GM12864 (cell line): ENCODE results near the gene COPE.
"Not testable (repeated sequence)": the region's sequence is repeated elsewhere in the genome, so short reads cannot be mapped to it uniquely, and the experiment has no call there.

Experiments used
- DNase-seq: peaks from one replicate; pipeline ENCODE4 v3.0.0-alpha.2; 2011; ENCODE audit warnings: low read depth
- H3K4me3 ChIP-seq: 2 replicates; pipeline ENCODE4 v1.5.1; 2011; ENCODE audit warnings: mild to moderate bottlenecking, low read depth, low read length, control low read depth
- CTCF ChIP-seq: IDR thresholded peaks from 2 replicates; pipeline ENCODE4 v1.5.1; 2011; ENCODE audit warnings: low read depth, mild to moderate bottlenecking, moderate library complexity, low read length, control low read depth, inconsistent platforms; ENCODE audit errors: missing control alignments

The COPE gene

GRCh38 chr19:18906605-18907519, 12.3 kb downstream of the COPE start:
- DNase-seq: no peak
- TF ChIP-seq CTCF: no peak
- H3K4me3 ChIP-seq: no peak overlapping the region

- TF ChIP-seq CTCF: no peak
These were observed 13.5 kb downstream of the COPE start for GRCh38 chr19:18905513-18906236.

GRCh38 chr19:18905058-18905456, 14.1 kb downstream of the COPE start:
- no peak for TF ChIP-seq CTCF
- H3K4me3 ChIP-seq: no peak overlapping the region
- no peak for DNase-seq

More at GRCh38 chr19:18905513-18906236, 13.5 kb downstream of the COPE start:
- DNase-seq: no peak
- no peak overlapping the region for H3K4me3 ChIP-seq

GRCh38 chr19:18904334-18905057, 14.7 kb downstream of the COPE start:
- H3K4me3 ChIP-seq: no peak overlapping the region
- DNase-seq: no peak
- TF ChIP-seq CTCF: no peak

GRCh38 chr19:18903156-18904037, 15.8 kb downstream of the COPE start:
- no peak overlapping the region for H3K4me3 ChIP-seq
- TF ChIP-seq CTCF: no peak
- DNase-seq: no peak

- H3K4me3 ChIP-seq: not testable (repeated sequence)
These were observed 16.7 kb downstream of the COPE start for GRCh38 chr19:18902519-18902918.

More at GRCh38 chr19:18902519-18902918, 16.7 kb downstream of the COPE start:
- not testable (repeated sequence) for DNase-seq
